ENCODE results near the gene MCRS1.

MCRS1 gene

GRCh38 chr12:49582201-49582600, 14.3 kb upstream of the MCRS1 start:
- DNase-seq (ENCODE audit: low read depth), result no peak

DNA sequence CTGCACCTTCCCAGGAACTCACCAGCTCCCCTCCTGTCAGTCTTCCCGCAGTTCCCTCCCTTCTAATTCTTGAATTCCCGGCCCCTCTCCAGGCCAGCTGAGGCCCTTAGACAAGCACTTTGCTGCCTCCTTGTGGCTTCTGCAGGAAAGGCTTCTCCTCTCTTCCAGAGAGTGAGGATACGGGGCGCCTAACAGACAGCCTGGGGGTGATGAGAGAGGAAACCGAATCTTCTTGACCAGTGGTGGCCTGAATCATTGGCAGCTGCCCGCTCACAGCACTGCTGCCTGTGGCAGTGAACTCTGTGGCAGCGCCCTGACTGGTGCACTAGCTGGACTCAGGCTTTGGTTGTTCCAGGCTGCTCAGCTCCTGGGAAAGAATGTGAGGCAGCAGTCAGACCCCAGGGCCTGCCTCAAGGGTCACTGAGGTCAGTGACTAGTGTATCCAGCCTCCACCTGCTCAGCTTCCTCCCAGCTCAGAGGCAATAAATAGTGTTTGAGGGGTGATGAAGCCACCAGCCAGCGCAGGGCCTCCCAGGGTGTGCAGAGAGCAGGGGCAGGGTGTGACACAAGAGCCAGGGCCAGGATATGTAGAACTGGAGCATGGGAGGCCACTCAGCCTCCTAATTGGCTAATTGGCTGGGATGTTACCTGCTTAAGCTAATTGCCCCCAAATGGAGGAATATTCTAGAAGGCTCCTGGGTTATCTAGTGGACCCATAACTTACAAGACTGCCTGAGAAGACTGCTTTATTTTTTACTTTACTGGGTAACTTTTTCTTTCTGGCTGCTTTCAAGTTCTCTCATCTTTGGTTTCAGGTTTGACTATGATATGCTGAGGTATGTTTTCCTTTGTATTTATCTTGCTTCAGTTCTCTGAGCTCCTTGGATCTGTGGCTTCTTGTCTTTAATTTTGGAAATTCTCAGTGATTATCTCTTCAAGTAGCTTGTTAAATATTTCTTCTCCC, 12.9 kb upstream of the MCRS1 start:
- DNase-seq (ENCODE audit: low read depth), result peak; percentile 26

- no peak for DNase-seq (ENCODE audit: low read depth)
Observed at GRCh38 chr12:49578471-49579112, 10.7 kb upstream of the MCRS1 start.

DNA sequence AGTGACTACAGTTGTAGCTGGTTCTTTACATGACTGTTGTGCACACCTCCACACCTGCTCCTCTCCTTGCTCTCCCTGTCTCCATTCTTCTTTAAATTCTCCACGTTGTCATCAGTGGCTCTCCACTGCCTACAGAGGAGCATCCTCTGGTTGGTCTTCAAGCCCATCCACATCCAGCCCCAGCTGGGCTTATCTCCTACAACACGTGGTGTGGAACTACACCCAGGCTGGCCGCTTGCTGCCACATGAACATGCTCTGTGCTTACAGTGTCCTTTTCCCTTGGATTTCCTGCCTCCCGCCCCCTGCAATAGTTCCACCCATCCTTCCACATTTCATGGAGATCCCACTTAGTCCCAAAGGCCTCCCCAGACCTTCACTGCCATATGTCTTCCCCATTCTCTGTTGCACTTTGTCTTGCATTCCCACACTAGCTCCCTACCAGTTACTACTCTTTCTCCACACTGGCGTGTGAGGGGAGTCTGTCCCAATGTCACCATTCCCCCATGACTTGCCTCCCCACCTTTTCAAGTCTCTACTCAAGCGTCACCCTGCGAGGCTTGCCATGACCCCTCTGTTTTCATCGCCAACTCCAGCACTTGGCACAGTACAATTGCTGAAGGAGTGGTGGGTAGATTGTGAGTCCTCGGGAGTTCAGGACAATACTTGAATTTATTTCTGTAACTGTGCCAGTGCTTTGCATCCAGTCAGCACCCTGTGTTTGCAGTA, 9.8 kb upstream of the MCRS1 start:
- no peak for DNase-seq (ENCODE audit: low read depth)

DNA sequence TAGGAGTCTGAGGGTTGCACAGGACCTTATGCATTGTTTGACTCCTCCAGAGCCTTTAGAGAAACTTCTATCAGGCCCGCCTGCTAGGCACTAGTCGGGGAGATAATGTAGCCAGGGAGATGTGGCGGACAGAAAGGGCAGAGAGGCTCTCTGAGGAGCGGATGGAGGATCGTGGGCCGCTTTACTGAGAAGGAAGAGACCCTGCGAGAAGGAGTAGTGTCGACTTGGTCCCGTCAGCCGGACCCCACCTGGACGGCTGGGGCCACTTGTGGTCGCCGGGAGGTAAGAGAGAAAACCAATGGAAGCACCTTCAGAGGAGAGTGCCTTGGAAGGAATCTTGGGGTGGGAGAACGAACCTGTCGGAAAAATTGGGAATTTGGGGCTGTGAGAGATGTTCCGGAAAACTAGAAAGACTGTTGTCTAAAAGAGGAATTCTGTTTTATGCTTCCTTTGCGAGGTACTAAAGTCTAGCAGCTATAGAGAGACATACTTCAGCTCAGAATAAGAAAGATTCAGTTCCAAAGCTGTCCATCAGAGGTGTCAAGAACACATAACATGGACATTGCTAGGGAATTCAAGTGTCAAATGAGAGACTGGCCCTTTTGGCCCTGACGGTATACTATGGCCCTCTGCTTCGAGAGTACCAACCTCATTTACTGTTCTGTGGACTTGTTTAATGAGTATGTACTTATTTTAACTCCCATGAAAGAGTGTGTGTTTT, 660 bp upstream of the MCRS1 start:
- no peak for DNase-seq (ENCODE audit: low read depth)

GRCh38 chr12:49567302-49567610, 686 bp downstream of the MCRS1 start:
- DNase-seq (ENCODE audit: low read depth), result no peak

GRCh38 chr12:49566361-49566760, 1.6 kb downstream of the MCRS1 start:
- no peak for DNase-seq (ENCODE audit: low read depth)

DNA sequence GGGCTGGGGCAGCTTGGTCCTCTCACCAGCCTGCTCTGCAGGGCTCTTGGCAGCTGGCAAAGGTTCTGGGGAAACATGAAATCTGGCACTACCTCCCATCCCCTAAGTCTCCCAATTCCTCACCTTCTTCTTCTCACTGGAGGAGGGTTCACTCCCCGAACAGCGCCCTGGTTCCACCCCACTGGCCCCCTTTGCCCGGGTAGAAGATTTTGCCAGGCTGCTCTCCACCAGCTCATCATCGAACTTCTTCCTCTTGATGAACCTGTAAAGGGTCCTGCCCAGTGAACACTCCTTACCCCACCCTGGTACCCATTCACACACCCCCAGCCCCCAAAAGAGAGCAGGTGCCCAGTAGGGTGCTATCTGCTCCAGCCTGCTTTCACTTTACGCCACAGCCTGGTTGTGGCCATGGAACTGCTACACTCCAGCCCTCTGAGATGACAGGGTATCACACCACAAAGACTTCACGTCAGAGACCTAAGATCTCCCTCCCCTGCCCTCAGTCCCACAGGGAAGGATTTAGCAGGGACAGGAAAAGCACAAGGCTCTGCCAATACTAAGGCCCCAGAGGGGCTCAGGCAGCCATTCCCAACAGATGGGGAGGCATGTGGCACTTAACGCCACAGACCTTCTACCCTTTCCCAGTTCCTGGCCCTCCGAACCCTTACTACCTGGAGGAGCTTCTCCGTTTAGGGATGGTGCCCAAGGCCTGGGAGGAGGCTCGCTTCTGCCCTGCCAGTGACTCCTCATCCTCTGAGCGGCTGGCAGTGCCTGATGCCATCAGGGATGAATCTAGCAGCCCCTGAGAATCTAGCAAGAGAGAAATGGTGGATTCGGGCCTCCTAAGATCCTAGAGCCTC, 2.3 kb downstream of the MCRS1 start:
- no peak for DNase-seq (ENCODE audit: low read depth)

- DNase-seq (ENCODE audit: low read depth), result no peak
Observed at GRCh38 chr12:49564686-49565405, 3.1 kb downstream of the MCRS1 start.

GRCh38 chr12:49563951-49564685, 3.8 kb downstream of the MCRS1 start:
- no peak for DNase-seq (ENCODE audit: low read depth)

DNA sequence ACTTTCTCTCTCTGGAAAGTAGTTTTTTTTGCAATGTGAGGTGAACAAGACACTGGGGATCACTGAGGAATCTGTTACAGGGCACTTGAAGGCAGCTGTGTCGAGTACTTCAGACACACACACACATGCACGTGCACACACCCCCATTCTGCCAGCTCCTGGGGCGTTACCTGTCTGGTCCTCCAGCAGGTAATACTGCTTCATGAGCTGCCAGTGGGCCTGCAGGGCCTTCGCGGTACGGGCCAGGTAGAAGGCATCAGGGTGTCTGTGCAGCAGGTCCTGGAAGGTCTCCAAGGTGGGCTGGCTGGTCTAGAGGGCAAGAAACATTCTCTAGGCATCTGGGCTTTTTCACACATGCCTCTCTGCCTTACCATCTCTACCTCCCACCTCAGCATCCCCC, 5.1 kb downstream of the MCRS1 start:
- DNase-seq (ENCODE audit: low read depth), result no peak

GRCh38 chr12:49562233-49562632, 5.7 kb downstream of the MCRS1 start:
- no peak for DNase-seq (ENCODE audit: low read depth)

DNA sequence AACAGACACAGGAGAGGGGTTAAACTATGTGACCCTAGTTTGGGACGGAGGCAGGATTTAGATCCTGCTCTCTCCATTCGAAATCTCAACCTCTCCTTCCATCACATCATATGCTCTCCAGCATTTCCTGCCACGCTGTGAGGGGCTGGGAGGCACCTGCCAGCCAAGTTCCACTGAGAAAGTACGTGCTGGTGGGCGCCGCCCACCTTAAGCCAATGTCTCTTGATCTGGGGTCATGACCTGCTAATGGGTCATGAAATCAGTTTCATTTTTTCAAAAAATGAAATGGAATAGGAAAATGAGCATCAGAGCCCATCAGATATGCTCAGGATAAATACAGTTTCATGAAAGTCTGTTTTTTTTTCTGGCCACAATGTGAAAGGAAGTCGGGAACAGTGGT, 7.2 kb downstream of the MCRS1 start:
- DNase-seq (ENCODE audit: low read depth), result no peak

GRCh38 chr12:49559011-49559675, 8.8 kb downstream of the MCRS1 start:
- DNase-seq (ENCODE audit: low read depth), result no peak

DNA sequence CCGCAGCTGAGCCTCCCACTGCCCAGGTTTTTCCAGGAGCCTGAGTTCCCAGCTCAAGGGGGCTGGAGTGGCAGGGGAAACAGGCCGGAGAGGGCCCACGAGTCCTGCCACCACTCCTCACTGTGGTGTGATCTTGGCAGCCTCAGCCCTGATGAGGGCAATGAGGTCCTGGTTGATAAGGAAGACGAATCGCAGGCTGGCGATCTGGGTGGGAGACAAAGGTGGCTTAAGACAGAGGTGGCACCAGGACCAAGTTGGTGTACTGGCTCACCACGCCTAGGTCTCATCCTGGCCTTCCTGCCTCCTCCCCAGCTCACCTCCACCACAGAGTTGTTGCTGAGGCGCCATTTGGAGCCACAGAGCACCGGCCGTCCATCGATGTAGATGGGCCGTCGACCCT, 9.4 kb downstream of the MCRS1 start:
- DNase-seq (ENCODE audit: low read depth), result no peak

- no peak for DNase-seq (ENCODE audit: low read depth)
Observed at GRCh38 chr12:49557917-49558215, 10.1 kb downstream of the MCRS1 start.

GRCh38 chr12:49557187-49557916, 10.6 kb downstream of the MCRS1 start:
- no peak for DNase-seq (ENCODE audit: low read depth)

- DNase-seq (ENCODE audit: low read depth), result no peak
Observed at GRCh38 chr12:49556391-49557186, 11.4 kb downstream of the MCRS1 start.

Data from stimulated activated CD4-positive, alpha-beta T cell treated with anti-CD3 and anti-CD28 coated beads, Interleukin-2, amount 100 ng/mL, for 4 hours (primary cell).